NCI-H2081 (cell line): ENCODE results near the gene USP5.

Source experiments
- DNase-seq, 2 experiments: peaks; one replicate each; lab custom pipeline; 2025; lab: John Stamatoyannopoulos, UW

USP5 gene

GRCh38 chr12:6840330-6840729 lies 11.6 kb upstream of the USP5 start:
- DNase-seq: no peak

GRCh38 chr12:6840761-6841515 lies 11.0 kb upstream of the USP5 start, which contains the start of gene GNB3:
TSS of gene GNB3 (plus strand) at chr12:6840925. CDS start at chr12:6841288, 363 bp downstream.
- no peak for DNase-seq

- no peak for DNase-seq
Observed at GRCh38 chr12:6842075-6842474, 9.9 kb upstream of the USP5 start.

GRCh38 chr12:6843118-6843902 lies 8.6 kb upstream of the USP5 start:
- no peak for DNase-seq

GRCh38 chr12:6845395-6845794 lies 6.6 kb upstream of the USP5 start:
- DNase-seq: no peak

GRCh38 chr12:6846316-6846869 lies 5.6 kb upstream of the USP5 start:
- DNase-seq: no peak

- no peak for DNase-seq
Observed at GRCh38 chr12:6847676-6848075, 4.3 kb upstream of the USP5 start.

GRCh38 chr12:6849427-6849826 lies 2.5 kb upstream of the USP5 start:
- no peak for DNase-seq

GRCh38 chr12:6849976-6850560 lies 1.9 kb upstream of the USP5 start:
- DNase-seq: no peak

- no peak for DNase-seq
Observed at GRCh38 chr12:6850796-6851152, 1.2 kb upstream of the USP5 start.

- peak; percentile 95 to 98 for DNase-seq
Observed at GRCh38 chr12:6851153-6851920, 613 bp upstream of the USP5 start, which contains the start of gene CDCA3. TSS of gene CDCA3 (minus strand) at chr12:6851286. CDS start at chr12:6850952, 334 bp downstream.

- DNase-seq: peak; percentile 12 to 37
Observed at GRCh38 chr12:6852651-6853354, 853 bp downstream of the USP5 start.

GRCh38 chr12:6853626-6854025 lies 1.7 kb downstream of the USP5 start:
- DNase-seq: no peak

GRCh38 chr12:6854036-6854435 lies 2.1 kb downstream of the USP5 start:
- DNase-seq: no peak

GRCh38 chr12:6855322-6855721 lies 3.4 kb downstream of the USP5 start:
- no peak for DNase-seq

GRCh38 chr12:6858799-6859198 lies 6.8 kb downstream of the USP5 start:
- DNase-seq: no peak

- DNase-seq: no peak
Observed at GRCh38 chr12:6860116-6860515, 8.2 kb downstream of the USP5 start.

- no peak for DNase-seq
Observed at GRCh38 chr12:6860942-6861341, 9.0 kb downstream of the USP5 start.

- no peak for DNase-seq
Observed at GRCh38 chr12:6861391-6861790, 9.4 kb downstream of the USP5 start.

- no peak for DNase-seq
Observed at GRCh38 chr12:6863033-6863432, 11.1 kb downstream of the USP5 start.
